Skin epidermis (tissue), 12 donors: ENCODE measurements around the gene C19orf25.

Experiments
- H3K27ac ChIP-seq, 21 experiments: fragments of 200-600 bp; sonication (generic) in 11 of 21; one replicate each; pipeline ENCODE4 v1.5.0; 2020; ENCODE audit warnings: mild to moderate bottlenecking in 3 of 21, inconsistent platforms in 2 of 21, moderate library complexity in 2 of 21
- H3K4me3 ChIP-seq, 7 experiments: fragments of 200-600 bp; sonication (generic) in 2 of 7; one replicate each; pipeline ENCODE4 v1.5.0; 2020; ENCODE audit warnings: inconsistent platforms in 2 of 7, mild to moderate bottlenecking in 2 of 7, moderate library complexity in 1 of 7

Gene C19orf25

DNA sequence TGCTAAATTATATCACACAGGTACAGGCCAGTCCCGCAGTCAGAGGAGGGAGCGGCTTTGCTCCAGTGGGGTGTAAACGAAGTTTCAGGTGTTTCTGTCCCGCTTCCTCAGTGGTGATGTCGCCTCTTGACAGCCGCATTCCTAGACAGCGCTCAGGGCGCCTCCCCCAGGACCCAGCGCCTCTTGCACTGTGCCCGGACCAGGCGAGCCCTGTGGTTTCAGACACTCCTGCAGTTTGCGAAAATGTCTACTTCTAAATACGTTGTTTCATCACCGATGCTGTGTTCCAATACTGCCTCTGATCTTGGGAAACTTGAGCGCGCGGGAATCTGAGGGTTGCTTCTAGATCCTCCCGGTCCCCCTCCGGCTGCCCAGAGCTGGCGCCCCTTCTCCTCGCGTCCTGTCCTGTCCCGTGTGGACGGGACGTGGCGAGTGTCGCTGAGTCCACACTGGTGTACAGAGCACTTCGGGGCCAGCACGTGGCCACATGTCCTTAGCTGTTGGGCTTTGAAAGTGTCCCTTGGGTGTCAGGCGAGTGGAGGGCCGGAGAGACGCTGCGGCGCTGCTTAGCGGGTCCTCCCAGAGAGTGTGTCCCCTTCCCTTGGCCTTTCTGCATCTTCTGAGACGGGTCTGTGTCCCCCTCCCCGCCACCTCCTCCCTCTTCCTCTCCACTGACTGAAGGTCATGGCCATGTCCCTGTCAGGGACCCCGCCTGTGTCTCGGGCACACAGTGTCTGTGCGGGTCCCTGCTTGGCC, 55.4 kb downstream of the C19orf25 start:
- Histone ChIP-seq H3K4me3 (no peak overlapping the region), H3K27ac (peak overlapping the region in 1 of 21 experiments; percentile 24)
